HepG2 (cell line): Measurements from ENCODE around the gene ARHGAP15. TPM values are rescaled to one million over a fixed set of nuclear protein-coding genes. Genes with fewer than 3 reads are reported as not detected.

Source experiments
- ATAC-seq: fragments of 200-7000 bp; cut with Tn5 transposase; 3 replicates; pipeline ENCODE4 v1.9.1; 2020; ENCODE audit warnings: mild to moderate bottlenecking, moderate library complexity
- BruUV-seq: library from RNA; stranded (reverse); fragments of 400-500 nt; replicated peaks from 2 replicates; lab custom pipeline; 2021; lab: Mats Ljungman, UMichigan
- CTCF ChIA-PET: fragments of 300-600 bp; formaldehyde crosslinking; extraction: SDS; loops from one replicate; lab custom pipeline; 2021; ENCODE audit warnings: low total read pairs, inconsistent platforms, low intra/inter-chr PET ratio; lab: Yijun Ruan, JAX
- POLR2A ChIA-PET: fragments of 350-600 bp; sonication (Branson Sonifier 250); formaldehyde crosslinking; loops from one replicate; lab custom pipeline; 2020; ENCODE audit warnings: antibody characterized with exemption, inconsistent platforms; lab: Yijun Ruan, JAX
- DNase-seq: peaks from one replicate; pipeline ENCODE4 v3.0.0-alpha.2; 2015; ENCODE audit warnings: low spot score
- FAIRE-seq: peaks from 3 replicates; lab custom pipeline; 2011; peaks lifted over from hg19 to GRCh38; lab: Jason Lieb, UNC
- H2AFZ ChIP-seq: one replicate; pipeline ENCODE4 v1.6.1; 2011; ENCODE audit warnings: low read length, inconsistent platforms
- H3K27ac ChIP-seq: fragments of 300-600 bp; 3 replicates; pipeline ENCODE4 v1.8.0; 2011; ENCODE audit warnings: mixed run types, mild to moderate bottlenecking, mixed read lengths, low read length, inconsistent platforms; ENCODE audit not compliant: insufficient read depth; ENCODE audit errors: extremely low read length
- H3K27me3 ChIP-seq, 2 experiments: fragments of 200-600 bp in 1 of 2; 2 replicates in 1 of 2; 3 replicates in 1 of 2; pipeline versions ENCODE4 v1.6.0 to v1.8.0; 2011; ENCODE audit warnings: low read length in 2 of 2, mild to moderate bottlenecking in 2 of 2, moderate library complexity in 2 of 2, inconsistent platforms in 1 of 2; ENCODE audit not compliant: insufficient read depth in 2 of 2, control insufficient read depth in 1 of 2
- H3K36me3 ChIP-seq, 2 experiments: fragments of 200-600 bp in 1 of 2; replicated peaks in 1 of 2; 2 replicates in 1 of 2; 3 replicates in 1 of 2; pipeline versions ENCODE4 v1.5.1 to v1.8.0; 2011; ENCODE audit warnings: low read length in 2 of 2, inconsistent platforms in 1 of 2; ENCODE audit not compliant: insufficient read depth in 2 of 2, control insufficient read depth in 1 of 2
- H3K4me1 ChIP-seq: 2 replicates; pipeline ENCODE4 v1.5.1; 2012; ENCODE audit warnings: low read length, inconsistent platforms; ENCODE audit not compliant: insufficient read depth
- H3K4me2 ChIP-seq: 2 replicates; pipeline ENCODE4 v1.6.0; 2011; ENCODE audit warnings: low read depth, low read length, inconsistent platforms
- H3K4me3 ChIP-seq, 3 experiments: fragments of 200-600 bp in 1 of 3; sonication (generic), shearing (Covaris generic) in 1 of 3; replicated peaks in 1 of 3; 2 replicates each; pipeline ENCODE4 v1.5.1; 2011 to 2016; ENCODE audit warnings: low read length in 3 of 3, inconsistent platforms in 2 of 3, low read depth in 2 of 3, mild to moderate bottlenecking in 2 of 3, control low read depth in 1 of 3, mixed read lengths in 1 of 3; ENCODE audit not compliant: insufficient read depth in 1 of 3
- H3K79me2 ChIP-seq: one replicate; pipeline ENCODE4 v1.6.1; 2011; ENCODE audit warnings: low read length, inconsistent platforms; ENCODE audit not compliant: insufficient read depth
- H3K9ac ChIP-seq: 2 replicates; pipeline ENCODE4 v1.6.0; 2011; ENCODE audit warnings: mild to moderate bottlenecking, low read depth, low read length, inconsistent platforms; ENCODE audit not compliant: insufficient read depth
- H3K9me3 ChIP-seq: 2 replicates; pipeline ENCODE4 v1.5.1; 2012; ENCODE audit warnings: mild to moderate bottlenecking, low read length
- H4K20me1 ChIP-seq: 2 replicates; pipeline ENCODE4 v1.6.0; 2011; ENCODE audit warnings: inconsistent platforms, mild to moderate bottlenecking, low read length, moderate library complexity; ENCODE audit not compliant: insufficient read depth
- CCAR2 ChIP-seq: fragments of 200-400 bp; formaldehyde crosslinking; optimal IDR thresholded peaks from 2 replicates; pipeline ENCODE3; 2018; ENCODE audit warnings: low read depth, mild to moderate bottlenecking, low read length, moderate library complexity
- DPF2 ChIP-seq: sonication (generic); formaldehyde crosslinking; IDR thresholded peaks from 2 replicates; pipeline ENCODE4 v1.4.0; 2020; ENCODE audit warnings: mild to moderate bottlenecking, low read depth, missing genetic modification reagents, borderline replicate concordance
- ELF3 ChIP-seq: IDR thresholded peaks from 2 replicates; pipeline ENCODE4 v1.6.1; 2016; ENCODE audit warnings: missing genetic modification reagents, missing compliant biosample characterization
- MTF1 ChIP-seq: sonication (generic); formaldehyde crosslinking; IDR thresholded peaks from 2 replicates; pipeline ENCODE4 v1.5.0; 2020; ENCODE audit warnings: missing genetic modification reagents
- RARG ChIP-seq: sonication (generic); formaldehyde crosslinking; IDR thresholded peaks from 2 replicates; pipeline ENCODE4 v1.4.0; 2020; ENCODE audit warnings: low read depth, mild to moderate bottlenecking, missing genetic modification reagents
- SMYD3 ChIP-seq: sonication (generic); formaldehyde crosslinking; IDR thresholded peaks from 2 replicates; pipeline ENCODE4 v1.8.1; 2023; ENCODE audit warnings: mild to moderate bottlenecking, missing genetic modification reagents
- ZNF224 ChIP-seq: sonication (generic); formaldehyde crosslinking; IDR thresholded peaks from 2 replicates; pipeline ENCODE4 v1.5.0; 2020; ENCODE audit warnings: mild to moderate bottlenecking, missing genetic modification reagents
- ZNF430 ChIP-seq: sonication (generic); formaldehyde crosslinking; IDR thresholded peaks from 2 replicates; pipeline ENCODE4 v1.9.0; 2021; ENCODE audit warnings: mild to moderate bottlenecking, missing genetic modification reagents
- WGBS: methylation state at CpG from one replicate; pipeline ENCODE4 v1.1.6; 2017; ENCODE audit warnings: low lambda C conversion rate; 5-methylcytosine and 5-hydroxymethylcytosine counted together
- in situ Hi-C: cut with HindIII; loops from 2 replicates; pipeline ENCODE4 v1.10.0; 2017; ENCODE audit warnings: low pct_unique_long_range_greater_than_20kb; ENCODE audit not compliant: extremely low pct_ligation_motif_present
- intact Hi-C: fragments of 100-400 bp; cut with micrococcal nuclease; formaldehyde crosslinking; loops from one replicate; pipeline ENCODE4 v1.10.0; 2022; ENCODE audit not compliant: unreplicated experiment
- polyA plus RNA-seq, 8 experiments: library from polyadenylated mRNA; depleted of rRNA in 3 of 8; stranded (reverse) in 7 of 8; unstranded in 1 of 8; fragments of >200 nt; fragmentation: Illumina TruSeq in 4 of 8; extraction: Trizol in 4 of 8; gene quantifications; 2 replicates each; pipeline versions ENCODE4 v1.2.1 to v1.2.3, GENCODE V29; 2011 to 2016; ENCODE audit warnings: low read depth in 4 of 8, missing spikeins in 1 of 8, mixed read lengths in 1 of 8; ENCODE audit not compliant: insufficient read depth in 1 of 8
- total RNA-seq, 5 experiments: library from RNA; depleted of rRNA; stranded (reverse); fragments of >200 nt; fragmentation: Illumina TruSeq; extraction: Trizol; gene quantifications; 2 replicates each; pipeline ENCODE4 v1.2.3, GENCODE V29; 2016; ENCODE audit warnings: low read depth in 1 of 5
- TF ChIP-seq, protein P1 (sequence below): IDR thresholded peaks from 2 replicates; pipeline ENCODE4 v1.6.1; 2016
- TF ChIP-seq, protein P2 (sequence below): sonication (generic); formaldehyde crosslinking; IDR thresholded peaks from 2 replicates; pipeline ENCODE4 v1.4.0; 2020; ENCODE audit warnings: missing genetic modification reagents, mild to moderate bottlenecking, borderline replicate concordance

Gene ARHGAP15
- total and polyA plus RNA-seq, 2 of the 13 experiments (the other 11 are each of a cell fraction or from before 2014, with no cell fraction given) = 0.04 TPM; not detected in 1

- ATAC-seq (no peak), FAIRE-seq (no peak), DNase-seq (no peak)
- Histone ChIP-seq H3K79me2 (no peaks in the 10 kb centered on the region), H3K27ac (no peak overlapping the region), H3K27me3 (no peaks in the 10 kb centered on the region), H3K4me3 (no peak overlapping the region), H3K9me3 (no peaks in the 10 kb centered on the region), H3K4me1 (no peaks in the 10 kb centered on the region), H4K20me1 (no peaks in the 10 kb centered on the region), H3K36me3 (no peaks in the 10 kb centered on the region), H3K9ac (no peak overlapping the region), H2AFZ (no peak overlapping the region), H3K4me2 (no peak overlapping the region)
- no peak for TF ChIP-seq ZNF224
- no peak for TF ChIP-seq CCAR2
- TF ChIP-seq, protein P1, sequence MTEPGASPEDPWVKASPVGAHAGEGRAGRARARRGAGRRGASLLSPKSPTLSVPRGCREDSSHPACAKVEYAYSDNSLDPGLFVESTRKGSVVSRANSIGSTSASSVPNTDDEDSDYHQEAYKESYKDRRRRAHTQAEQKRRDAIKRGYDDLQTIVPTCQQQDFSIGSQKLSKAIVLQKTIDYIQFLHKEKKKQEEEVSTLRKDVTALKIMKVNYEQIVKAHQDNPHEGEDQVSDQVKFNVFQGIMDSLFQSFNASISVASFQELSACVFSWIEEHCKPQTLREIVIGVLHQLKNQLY (CRISPR knock-in tag) = no peak
- TF ChIP-seq DPF2 (CRISPR knock-in tag) = no peak
- no peak for TF ChIP-seq RARG (CRISPR knock-in tag)
- TF ChIP-seq SMYD3 (CRISPR knock-in tag) = no peak
- no peak for TF ChIP-seq MTF1
- no peak for TF ChIP-seq ELF3 (CRISPR knock-in tag)
- TF ChIP-seq ZNF430 (CRISPR knock-in tag) = no peak
- TF ChIP-seq, protein P2, sequence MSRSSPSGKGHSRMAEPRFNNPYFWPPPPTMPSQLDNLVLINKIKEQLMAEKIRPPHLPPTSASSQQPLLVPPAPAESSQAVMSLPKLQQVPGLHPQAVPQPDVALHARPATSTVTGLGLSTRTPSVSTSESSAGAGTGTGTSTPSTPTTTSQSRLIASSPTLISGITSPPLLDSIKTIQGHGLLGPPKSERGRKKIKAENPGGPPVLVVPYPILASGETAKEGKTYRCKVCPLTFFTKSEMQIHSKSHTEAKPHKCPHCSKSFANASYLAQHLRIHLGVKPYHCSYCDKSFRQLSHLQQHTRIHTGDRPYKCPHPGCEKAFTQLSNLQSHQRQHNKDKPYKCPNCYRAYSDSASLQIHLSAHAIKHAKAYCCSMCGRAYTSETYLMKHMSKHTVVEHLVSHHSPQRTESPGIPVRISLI (CRISPR knock-in tag) = no peak
- ChIA-PET POLR2A (no interaction called here), CTCF (no interaction called here)
- no TSS peak for BruUV-seq
- intact Hi-C loops = no loop called here
- 0% methylated on average over 3 of the region's 3 CpGs for WGBS
- in situ Hi-C loops = no loop called here
These were observed 478.8 kb downstream of the ARHGAP15 start for GRCh38 chr2:143608063-143608423.
